ENCODE data around the gene PTPMT1.

DNA sequence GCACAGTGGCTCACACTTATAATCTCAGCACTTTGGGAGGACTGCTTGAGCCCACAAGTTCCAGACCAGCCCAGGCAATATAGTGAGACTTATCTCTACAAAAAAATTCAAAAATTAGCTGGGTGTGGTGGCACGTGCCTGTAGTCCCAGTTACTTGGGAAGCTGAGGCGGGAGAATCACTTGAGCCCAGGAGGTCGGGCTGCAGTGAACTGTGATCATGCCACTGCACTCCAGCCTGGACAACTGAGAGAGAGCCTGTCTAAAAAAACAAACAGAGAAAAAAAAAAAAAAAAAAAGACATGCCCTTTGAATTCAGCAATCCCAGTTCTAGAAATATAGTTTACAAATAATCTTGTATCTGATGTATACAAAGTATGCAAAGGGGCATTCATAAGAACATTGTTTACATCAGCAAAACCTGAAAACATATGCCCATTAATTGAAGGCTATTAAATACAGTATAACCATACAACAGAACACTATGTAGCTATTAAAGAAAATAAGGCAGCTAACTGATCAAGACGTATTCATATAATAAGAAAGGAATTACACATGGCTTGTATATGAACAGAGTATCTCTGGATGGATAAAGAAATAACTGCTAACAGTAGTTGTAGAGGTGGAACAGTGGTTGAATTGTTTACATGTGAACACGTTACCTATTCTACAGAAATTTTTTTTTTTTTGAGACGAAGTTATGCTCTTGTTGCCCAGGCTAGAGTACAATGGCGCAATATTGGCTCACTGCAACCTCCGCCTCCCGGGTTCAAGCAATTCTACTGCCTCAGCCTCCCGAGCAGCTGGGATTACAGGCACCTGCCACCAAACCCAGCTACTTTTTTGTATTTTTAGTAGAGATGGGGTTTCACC, 48.2 kb upstream of the PTPMT1 start:
- no peak for TF ChIP-seq POLR2A (IDR thresholded peaks at IDR 0.05)
- TF ChIP-seq, protein P1, sequence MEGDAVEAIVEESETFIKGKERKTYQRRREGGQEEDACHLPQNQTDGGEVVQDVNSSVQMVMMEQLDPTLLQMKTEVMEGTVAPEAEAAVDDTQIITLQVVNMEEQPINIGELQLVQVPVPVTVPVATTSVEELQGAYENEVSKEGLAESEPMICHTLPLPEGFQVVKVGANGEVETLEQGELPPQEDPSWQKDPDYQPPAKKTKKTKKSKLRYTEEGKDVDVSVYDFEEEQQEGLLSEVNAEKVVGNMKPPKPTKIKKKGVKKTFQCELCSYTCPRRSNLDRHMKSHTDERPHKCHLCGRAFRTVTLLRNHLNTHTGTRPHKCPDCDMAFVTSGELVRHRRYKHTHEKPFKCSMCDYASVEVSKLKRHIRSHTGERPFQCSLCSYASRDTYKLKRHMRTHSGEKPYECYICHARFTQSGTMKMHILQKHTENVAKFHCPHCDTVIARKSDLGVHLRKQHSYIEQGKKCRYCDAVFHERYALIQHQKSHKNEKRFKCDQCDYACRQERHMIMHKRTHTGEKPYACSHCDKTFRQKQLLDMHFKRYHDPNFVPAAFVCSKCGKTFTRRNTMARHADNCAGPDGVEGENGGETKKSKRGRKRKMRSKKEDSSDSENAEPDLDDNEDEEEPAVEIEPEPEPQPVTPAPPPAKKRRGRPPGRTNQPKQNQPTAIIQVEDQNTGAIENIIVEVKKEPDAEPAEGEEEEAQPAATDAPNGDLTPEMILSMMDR (IDR thresholded peaks at IDR 0.05): no peak
